IMR-90 (cell line): ENCODE measurements around the gene B4GALT1. TPM values are rescaled to one million over a fixed set of nuclear protein-coding genes. Genes with fewer than 3 reads are reported as not detected.

ENCODE experiments used
- ATAC-seq: fragments of 200-7000 bp; cut with Tn5 transposase; 2 replicates; pipeline ENCODE4 v1.9.1; 2020; ENCODE audit warnings: low read depth, mild to moderate bottlenecking, moderate library complexity
- BruUV-seq: library from RNA; stranded (reverse); fragments of 400-500 nt; replicated peaks from 2 replicates; lab custom pipeline; 2021; lab: Mats Ljungman, UMichigan
- CTCF ChIA-PET: fragments of 300-600 bp; formaldehyde crosslinking; extraction: SDS; loops from one replicate; lab custom pipeline; 2021; ENCODE audit warnings: antibody characterized with exemption; lab: Yijun Ruan, JAX
- POLR2A ChIA-PET: fragments of 300-600 bp; sonication (Branson Sonifier 250); formaldehyde crosslinking; loops from one replicate; lab custom pipeline; 2022; ENCODE audit warnings: antibody characterized with exemption; ENCODE audit not compliant: unreplicated experiment; lab: Charles Lee
- DNase-seq: peaks from one replicate; pipeline ENCODE4 v3.0.0; 2013
- H2AFZ ChIP-seq: replicated peaks from 2 replicates; pipeline ENCODE3; 2013; ENCODE audit warnings: low read length, mild to moderate bottlenecking; ENCODE audit not compliant: poor library complexity
- H2AK5ac ChIP-seq: 2 replicates; pipeline ENCODE4 v1.6.1; 2013; ENCODE audit warnings: low read depth, low read length, inconsistent platforms
- H2AK9ac ChIP-seq: replicated peaks from 2 replicates; pipeline ENCODE3; 2013; ENCODE audit warnings: mild to moderate bottlenecking, low read depth, low read length, moderate library complexity; ENCODE audit not compliant: poor library complexity
- H2BK120ac ChIP-seq: 2 replicates; pipeline ENCODE4 v1.6.1; 2013; ENCODE audit warnings: low read depth, low read length, inconsistent platforms
- H2BK15ac ChIP-seq: 3 replicates; pipeline ENCODE4 v1.6.1; 2013; ENCODE audit warnings: low read depth, low read length, inconsistent platforms
- H2BK20ac ChIP-seq: 2 replicates; pipeline ENCODE4 v1.6.1; 2013; ENCODE audit warnings: low read depth, mild to moderate bottlenecking, inconsistent platforms, low read length, moderate library complexity
- H2BK5ac ChIP-seq: 2 replicates; pipeline ENCODE4 v1.6.1; 2013; ENCODE audit warnings: mild to moderate bottlenecking, low read depth, low read length, inconsistent platforms; ENCODE audit not compliant: poor library complexity, severe bottlenecking
- H3K14ac ChIP-seq: replicated peaks from 2 replicates; pipeline ENCODE4 v1.6.1; 2013; ENCODE audit warnings: low read depth, low read length, inconsistent platforms
- H3K18ac ChIP-seq: 2 replicates; pipeline ENCODE4 v1.6.1; 2013; ENCODE audit warnings: low read depth, low read length, control low read depth
- H3K23ac ChIP-seq: 2 replicates; pipeline ENCODE4 v1.6.1; 2013; ENCODE audit warnings: low read depth, low read length, inconsistent platforms
- H3K27ac ChIP-seq: 2 replicates; pipeline ENCODE4 v1.5.1; 2013; ENCODE audit warnings: mild to moderate bottlenecking, control low read depth, low read length; ENCODE audit not compliant: insufficient read depth
- H3K27me3 ChIP-seq: 2 replicates; pipeline ENCODE4 v1.6.1; 2013; ENCODE audit warnings: low read length; ENCODE audit not compliant: control insufficient read depth, insufficient read depth
- H3K36me3 ChIP-seq: 2 replicates; pipeline ENCODE4 v1.6.1; 2013; ENCODE audit warnings: low read length, mixed read lengths; ENCODE audit not compliant: control insufficient read depth, insufficient read depth
- H3K4ac ChIP-seq: 2 replicates; pipeline ENCODE4 v1.6.1; 2013; ENCODE audit warnings: low read depth, low read length, inconsistent platforms
- H3K4me1 ChIP-seq: 2 replicates; pipeline ENCODE4 v1.6.1; 2013; ENCODE audit warnings: low read length, mixed read lengths; ENCODE audit not compliant: control insufficient read depth, insufficient read depth
- H3K4me2 ChIP-seq: 2 replicates; pipeline ENCODE4 v1.6.1; 2013; ENCODE audit warnings: low read depth, mild to moderate bottlenecking, control low read depth, low read length, moderate library complexity
- H3K4me3 ChIP-seq: 2 replicates; pipeline ENCODE4 v1.5.1; 2013; ENCODE audit warnings: low read depth, mild to moderate bottlenecking, control low read depth, low read length, moderate library complexity; ENCODE audit not compliant: insufficient read depth
- H3K56ac ChIP-seq: 2 replicates; pipeline ENCODE4 v1.6.1; 2013; ENCODE audit warnings: low read length, inconsistent platforms; ENCODE audit not compliant: insufficient read depth; ENCODE audit errors: extremely low read depth
- H3K79me1 ChIP-seq, 2 experiments: 2 replicates each; pipeline ENCODE4 v1.6.1; 2013; ENCODE audit warnings: low read length in 2 of 2, inconsistent platforms in 1 of 2, low read depth in 1 of 2
- H3K9ac ChIP-seq: 2 replicates; pipeline ENCODE4 v1.6.1; 2013; ENCODE audit warnings: low read depth, low read length, control low read depth
- H3K9me1 ChIP-seq: 2 replicates; pipeline ENCODE4 v1.6.1; 2013; ENCODE audit warnings: low read length, inconsistent platforms; ENCODE audit not compliant: insufficient read depth
- H3K9me3 ChIP-seq: 2 replicates; pipeline ENCODE4 v1.6.1; 2013; ENCODE audit warnings: low read length; ENCODE audit not compliant: control insufficient read depth, insufficient read depth
- H4K20me1 ChIP-seq: 2 replicates; pipeline ENCODE4 v1.6.1; 2013; ENCODE audit warnings: low read length, inconsistent platforms; ENCODE audit not compliant: insufficient read depth
- H4K5ac ChIP-seq: 2 replicates; pipeline ENCODE4 v1.6.1; 2013; ENCODE audit warnings: mild to moderate bottlenecking, low read depth, low read length, control low read depth
- H4K8ac ChIP-seq, 2 experiments: 2 replicates each; pipeline ENCODE4 v1.6.1; 2013; ENCODE audit warnings: low read depth in 2 of 2, low read length in 2 of 2, control low read depth in 1 of 2, inconsistent platforms in 1 of 2
- H4K91ac ChIP-seq: 2 replicates; pipeline ENCODE4 v1.6.1; 2013; ENCODE audit warnings: low read depth, low read length, inconsistent platforms; ENCODE audit not compliant: insufficient read depth
- BHLHE40 ChIP-seq: fragments of 150-350 bp; IDR thresholded peaks from 2 replicates; pipeline ENCODE4 v1.6.1; 2016; ENCODE audit warnings: mild to moderate bottlenecking, low read depth, low read length
- CEBPB ChIP-seq: IDR thresholded peaks from 2 replicates; pipeline ENCODE4 v1.6.1; 2012; ENCODE audit warnings: low read depth, low read length, improper control_type of control experiment
- CHD1 ChIP-seq: IDR thresholded peaks from 2 replicates; pipeline ENCODE4 v1.6.1; 2012; ENCODE audit warnings: low read depth, low read length, improper control_type of control experiment
- CTCF ChIP-seq: conservative IDR thresholded peaks from 2 replicates; pipeline ENCODE4 v1.5.1; 2012; ENCODE audit warnings: mild to moderate bottlenecking, low read depth, low read length, improper control_type of control experiment
- ELK1 ChIP-seq: fragments of 150-350 bp; IDR thresholded peaks from 2 replicates; pipeline ENCODE4 v1.6.1; 2016; ENCODE audit warnings: low read depth, mild to moderate bottlenecking, low read length, moderate library complexity, borderline replicate concordance
- FOS ChIP-seq: fragments of 150-350 bp; IDR thresholded peaks from 2 replicates; pipeline ENCODE4 v1.6.1; 2016; ENCODE audit warnings: low read depth, low read length
- MAFK ChIP-seq: IDR thresholded peaks from 2 replicates; pipeline ENCODE4 v1.6.1; 2012; ENCODE audit warnings: low read depth, low read length, improper control_type of control experiment
- MAZ ChIP-seq: IDR thresholded peaks from 2 replicates; pipeline ENCODE4 v1.6.1; 2012; ENCODE audit warnings: low read depth, mild to moderate bottlenecking, low read length, improper control_type of control experiment, moderate library complexity, borderline replicate concordance
- MXI1 ChIP-seq: IDR thresholded peaks from 2 replicates; pipeline ENCODE4 v1.6.1; 2012; ENCODE audit warnings: low read depth, mild to moderate bottlenecking, low read length, moderate library complexity, borderline replicate concordance
- NFE2L2 ChIP-seq: fragments of 150-350 bp; IDR thresholded peaks from 2 replicates; pipeline ENCODE4 v1.6.1; 2016; ENCODE audit warnings: low read depth, mild to moderate bottlenecking, low read length
- POLR2A ChIP-seq: IDR thresholded peaks from 2 replicates; pipeline ENCODE4 v1.6.1; 2012; ENCODE audit warnings: mild to moderate bottlenecking, low read depth, low read length
- RAD21 ChIP-seq: IDR thresholded peaks from 2 replicates; pipeline ENCODE4 v1.6.1; 2012; ENCODE audit warnings: low read length, improper control_type of control experiment
- RCOR1 ChIP-seq: IDR thresholded peaks from 2 replicates; pipeline ENCODE4 v1.6.1; 2012; ENCODE audit warnings: mild to moderate bottlenecking, low read length, improper control_type of control experiment; ENCODE audit not compliant: insufficient replicate concordance
- RFX5 ChIP-seq: IDR thresholded peaks from 2 replicates; pipeline ENCODE4 v1.8.0; 2012; ENCODE audit warnings: low read depth, mild to moderate bottlenecking, low read length, moderate library complexity
- SMC3 ChIP-seq: fragments of 150-350 bp; IDR thresholded peaks from 2 replicates; pipeline ENCODE4 v1.6.1; 2016; ENCODE audit warnings: low read depth, mild to moderate bottlenecking, antibody characterized with exemption, low read length, moderate library complexity
- USF2 ChIP-seq: fragments of 150-350 bp; IDR thresholded peaks from 2 replicates; pipeline ENCODE4 v1.6.1; 2017; ENCODE audit warnings: mild to moderate bottlenecking, antibody characterized with exemption, low read length, low read depth
- WGBS, 2 experiments: methylation state at CpG; one replicate each; pipeline versions ENCODE4 v1.1.5 to v1.1.7; 2013; ENCODE audit warnings: missing lambda C conversion rate in 2 of 2; ENCODE audit not compliant: insufficient read length in 1 of 2; ENCODE audit errors: extremely low coverage in 2 of 2; 5-methylcytosine and 5-hydroxymethylcytosine counted together
- dilution Hi-C: fragments of 300-500 bp; cut with HindIII; formaldehyde crosslinking; loops from one replicate; pipeline ENCODE4 v1.14.3; 2018; ENCODE audit warnings: low sequenced_read_pairs; ENCODE audit not compliant: unreplicated experiment
- in situ Hi-C: fragments of 300-500 bp; cut with MboI; formaldehyde crosslinking; loops from 3 replicates; pipeline ENCODE4 v1.14.3; 2019; ENCODE audit warnings: low sequenced_read_pairs, inconsistent platforms, mixed read lengths
- intact Hi-C: fragments of 100-400 bp; cut with micrococcal nuclease; formaldehyde crosslinking; loops from 2 replicates; pipeline ENCODE4 v1.10.0; 2022
- polyA plus RNA-seq, 3 experiments: library from polyadenylated mRNA; depleted of rRNA; stranded (reverse); fragments of >200 nt; gene quantifications; 2 replicates each; pipeline ENCODE4 v1.2.3, GENCODE V29; 2012; ENCODE audit warnings: low replicate concordance in 1 of 3
- total RNA-seq: library from RNA; depleted of rRNA; stranded (reverse); fragments of >200 nt; gene quantifications from 2 replicates; pipeline ENCODE4 v1.2.3, GENCODE V29; 2012

The B4GALT1 gene
- total and polyA plus RNA-seq, 2 of the 4 experiments (the other 2 are of a cell fraction) = 8.8 to 37.8 TPM

GRCh38 chr9:33104401-33104800 lies 62.7 kb downstream of the B4GALT1 start:
- Histone ChIP-seq H4K91ac (no peak overlapping the region), H3K9me1 (peaks cover 29% of the 10 kb centered on the region), H3K4ac (no peak overlapping the region; the same call in 1 of the 2 replicates), H4K20me1 (no peaks in the 10 kb centered on the region), H3K18ac (no peak overlapping the region), H2AK5ac (no peak overlapping the region; the same call in 1 of the 2 replicates), H2BK15ac (no peak overlapping the region), H3K36me3 (no peaks in the 10 kb centered on the region), H4K5ac (no peak overlapping the region), H3K79me1 (peaks cover 0 to 12% of the 10 kb centered on the region in 2 experiments; a peak in 1 of 4 replicates), H3K9me3 (no peaks in the 10 kb centered on the region), H2BK120ac (no peak overlapping the region), H3K27me3 (no peaks in the 10 kb centered on the region), H3K27ac (no peak overlapping the region), H2AFZ (no peak overlapping the region), H2AK9ac (no peak overlapping the region), H3K4me3 (no peak overlapping the region), H3K23ac (no peak overlapping the region), H2BK20ac (no peak overlapping the region), H3K56ac (no peak overlapping the region), H4K8ac (no peak overlapping the region), H3K14ac (no peak overlapping the region), H3K4me2 (no peak overlapping the region), H3K4me1 (peaks cover 26% of the 10 kb centered on the region), H2BK5ac (no peak overlapping the region), H3K9ac (no peak overlapping the region)
- TF ChIP-seq RCOR1 (no peak), NFE2L2 (no peak), SMC3 (no peak), ELK1 (no peak), CTCF (no peak), BHLHE40 (no peak), MAFK (no peak), MAZ (no peak), CHD1 (no peak), FOS (no peak), POLR2A (no peak), USF2 (no peak), RAD21 (no peak), CEBPB (no peak), RFX5 (no peak), MXI1 (no peak)
- intact Hi-C loops = no loop called here
- no TSS peak for BruUV-seq
- ChIA-PET CTCF (no interaction called here), POLR2A (no interaction called here)
- WGBS, 2 experiments = 89% methylated on average over 5 of the region's 7 CpGs; no CpG with 5 or more reads in 1 of the 2 experiments
- in situ Hi-C loops = no loop called here
- dilution Hi-C loops = no loop called here
- ATAC-seq (no peak), DNase-seq (no peak)
